T follicular helper cell (primary cell): ENCODE measurements around the gene MCHR1.

Experiments
- DNase-seq: peaks from one replicate; pipeline ENCODE4 v3.0.0-alpha.2; 2020; ENCODE audit warnings: low read depth

The MCHR1 gene

DNA sequence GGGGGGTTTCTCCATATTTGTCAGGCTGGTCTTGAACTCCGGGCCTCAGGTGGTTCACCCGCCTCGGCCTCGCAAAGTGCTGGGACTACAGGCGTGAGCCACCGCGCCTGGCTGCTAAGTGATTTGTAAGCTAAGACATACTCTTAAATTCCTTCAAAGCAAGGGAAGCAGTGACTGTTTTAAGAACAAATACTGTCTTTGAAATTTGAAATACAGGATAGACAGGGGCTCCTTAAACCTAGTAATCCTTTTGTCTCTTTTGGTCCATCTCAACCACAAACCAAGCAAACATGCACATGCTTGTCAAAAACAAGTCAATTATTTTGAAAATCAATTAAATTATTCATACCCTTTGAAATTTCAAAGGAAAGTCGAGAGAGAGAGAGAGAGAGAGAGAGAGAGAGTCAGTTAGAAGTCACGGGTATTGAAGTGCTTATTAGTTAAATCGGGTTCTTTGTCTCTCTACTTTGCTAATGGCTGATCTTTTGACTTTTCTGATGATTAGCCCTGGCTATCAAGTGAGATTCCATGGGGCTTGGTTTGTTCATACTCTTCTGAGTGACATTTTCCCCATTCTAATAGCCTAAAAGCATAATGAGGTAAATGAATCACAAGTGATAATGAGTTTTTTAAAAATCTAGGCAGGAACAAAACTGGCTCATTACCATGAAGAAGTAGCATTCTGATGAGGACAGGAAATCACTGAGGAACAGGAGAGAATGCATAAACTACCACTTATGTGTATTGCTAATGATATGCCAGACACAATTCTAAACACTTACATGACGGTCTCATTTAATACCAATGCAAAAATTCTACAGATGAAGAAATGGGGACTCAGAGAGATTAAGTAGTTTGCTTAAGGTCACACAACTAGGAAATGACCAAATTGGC, 48.0 kb downstream of the MCHR1 start:
- peak; percentile 11 for DNase-seq

DNA sequence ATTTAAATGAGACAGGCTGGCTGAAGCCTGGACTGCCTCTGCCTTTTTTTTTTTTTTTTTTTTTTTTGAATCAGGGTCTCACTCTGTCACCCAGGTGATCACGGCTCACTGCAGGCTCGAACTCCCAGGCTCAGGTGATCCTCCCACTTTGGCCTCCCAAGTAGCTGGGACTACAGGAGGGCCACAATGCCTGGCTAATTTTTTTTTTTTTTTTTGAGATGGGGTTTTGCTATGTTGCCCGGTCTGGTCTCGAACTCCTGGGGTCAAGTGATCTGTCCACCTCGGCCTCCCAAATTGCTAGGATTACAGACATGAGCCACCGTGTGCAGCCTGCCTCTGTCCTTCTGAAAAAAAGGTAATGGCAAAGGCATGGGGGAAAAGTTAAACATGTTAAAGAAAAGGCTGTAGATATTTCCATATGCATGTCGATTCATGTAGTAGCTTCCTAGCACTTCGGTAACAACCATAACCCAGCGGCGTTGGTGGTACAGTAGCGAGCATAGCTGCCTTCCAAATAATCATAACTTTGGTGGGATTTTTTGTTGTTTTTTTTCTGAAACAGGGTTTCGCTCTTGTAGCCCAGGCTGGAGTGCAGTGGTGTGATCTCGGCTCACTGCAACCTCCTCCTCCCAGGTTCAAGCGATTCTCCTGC, 48.8 kb downstream of the MCHR1 start:
- no peak for DNase-seq

GRCh38 chr22:40728731-40729189, 49.5 kb downstream of the MCHR1 start:
- peak; percentile 71 for DNase-seq

DNA sequence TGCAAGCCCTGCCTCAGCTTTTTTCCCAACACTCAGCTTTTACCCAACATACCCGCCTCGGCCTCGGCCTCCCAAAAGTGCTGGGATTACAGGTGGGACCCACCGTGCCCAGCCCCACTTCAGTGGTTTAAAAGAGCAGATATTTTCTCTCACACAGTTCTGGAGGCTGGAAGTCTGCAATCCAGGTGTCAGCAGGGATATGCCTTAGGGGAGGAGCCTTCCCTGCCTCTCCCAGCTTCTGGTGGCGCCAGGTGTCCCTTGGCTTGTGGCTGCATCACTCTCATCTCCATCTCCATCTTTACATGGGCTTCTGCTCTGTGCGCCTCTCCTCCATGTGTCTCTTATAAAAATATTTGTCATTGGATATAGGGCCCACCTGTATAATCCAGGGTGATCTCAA, 50.0 kb downstream of the MCHR1 start:
- DNase-seq: no peak
